ENCODE data around the gene NSD1. TPM values are rescaled to one million over a fixed set of nuclear protein-coding genes. Genes with fewer than 3 reads are reported as not detected.

Gene NSD1
- total and polyA plus RNA-seq, 2 of the 4 experiments (the other 2 are of a cell fraction), result 7.7 to 31.0 TPM

DNA sequence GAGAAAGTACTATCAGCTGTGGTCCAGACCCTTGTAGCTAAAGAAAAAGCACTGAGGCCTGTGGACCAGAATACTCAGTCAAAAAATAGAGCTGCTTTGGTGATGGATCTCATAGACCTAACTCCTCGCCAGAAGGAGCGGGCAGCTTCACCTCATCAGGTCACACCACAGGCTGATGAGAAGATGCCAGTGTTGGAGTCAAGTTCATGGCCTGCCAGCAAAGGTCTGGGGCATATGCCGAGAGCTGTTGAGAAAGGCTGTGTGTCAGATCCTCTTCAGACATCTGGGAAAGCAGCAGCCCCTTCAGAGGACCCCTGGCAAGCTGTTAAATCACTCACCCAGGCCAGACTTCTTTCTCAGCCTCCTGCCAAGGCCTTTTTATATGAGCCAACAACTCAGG, 161.1 kb downstream of the NSD1 start:
- Histone ChIP-seq H3K4me1 (ENCODE audit: control insufficient read depth, insufficient read depth, low read length) (peaks cover under 1% of the 10 kb centered on the region; the same call in 1 of the 2 replicates), H2AFZ (replicated peaks; ENCODE audit: low read length, poor library complexity) (no peak overlapping the region), H4K8ac (ENCODE audit: low read depth in 2 of 2, low read length in 2 of 2) (no peak overlapping the region), H3K79me1 (ENCODE audit: low read depth in 1 of 2, low read length in 2 of 2) (peaks cover 5 to 21% of the 10 kb centered on the region in 2 experiments; a peak in 3 of 4 replicates), H2AK5ac (ENCODE audit: low read depth, low read length) (no peak overlapping the region), H2BK120ac (ENCODE audit: low read depth, low read length) (no peak overlapping the region), H3K4me2 (ENCODE audit: low read depth, low read length) (no peak overlapping the region), H3K9me3 (ENCODE audit: control insufficient read depth, insufficient read depth, low read length) (no peaks in the 10 kb centered on the region), H2BK20ac (ENCODE audit: low read depth, low read length) (no peak overlapping the region), H4K5ac (ENCODE audit: low read depth, low read length) (no peak overlapping the region), H3K4ac (ENCODE audit: low read depth, low read length) (no peak overlapping the region), H2BK5ac (ENCODE audit: low read depth, low read length, poor library complexity, severe bottlenecking) (no peak overlapping the region), H3K27me3 (ENCODE audit: control insufficient read depth, insufficient read depth, low read length) (no peaks in the 10 kb centered on the region), H2AK9ac (replicated peaks; ENCODE audit: low read depth, low read length, poor library complexity) (no peak overlapping the region), H3K23ac (ENCODE audit: low read depth, low read length) (no peak overlapping the region), H2BK15ac (ENCODE audit: low read depth, low read length) (no peak overlapping the region), H3K9me1 (ENCODE audit: insufficient read depth, low read length) (no peaks in the 10 kb centered on the region), H3K9ac (ENCODE audit: low read depth, low read length) (no peak overlapping the region), H4K20me1 (ENCODE audit: insufficient read depth, low read length) (no peaks in the 10 kb centered on the region), H4K91ac (ENCODE audit: insufficient read depth, low read depth, low read length) (no peak overlapping the region), H3K27ac (ENCODE audit: insufficient read depth, low read length) (no peak overlapping the region), H3K56ac (ENCODE audit: extremely low read depth, insufficient read depth, low read length) (no peak overlapping the region), H3K18ac (ENCODE audit: low read depth, low read length) (no peak overlapping the region), H3K36me3 (ENCODE audit: control insufficient read depth, insufficient read depth, low read length) (peaks cover 48% of the 10 kb centered on the region), H3K14ac (replicated peaks; ENCODE audit: low read depth, low read length) (no peak overlapping the region), H3K4me3 (ENCODE audit: insufficient read depth, low read depth, low read length) (no peak overlapping the region)
- no CpG with 5 or more reads among the region's 3 CpGs for WGBS, 2 experiments (ENCODE audit: extremely low coverage in 2 of 2, insufficient read length in 1 of 2)
- CTCF ChIA-PET, result no interaction called here
- in situ Hi-C loops (cut with MboI; ENCODE audit: low sequenced_read_pairs) (no loop called here), intact Hi-C loops (cut with micrococcal nuclease) (no loop called here), dilution Hi-C loops (cut with HindIII; ENCODE audit: low sequenced_read_pairs, unreplicated experiment) (no loop called here)
- ATAC-seq (ENCODE audit: low read depth) (no peak), DNase-seq (no peak)
- no peak for TF ChIP-seq CEBPB (IDR thresholded peaks at IDR 0.05; ENCODE audit: low read depth, low read length)
- TF ChIP-seq, protein P1, sequence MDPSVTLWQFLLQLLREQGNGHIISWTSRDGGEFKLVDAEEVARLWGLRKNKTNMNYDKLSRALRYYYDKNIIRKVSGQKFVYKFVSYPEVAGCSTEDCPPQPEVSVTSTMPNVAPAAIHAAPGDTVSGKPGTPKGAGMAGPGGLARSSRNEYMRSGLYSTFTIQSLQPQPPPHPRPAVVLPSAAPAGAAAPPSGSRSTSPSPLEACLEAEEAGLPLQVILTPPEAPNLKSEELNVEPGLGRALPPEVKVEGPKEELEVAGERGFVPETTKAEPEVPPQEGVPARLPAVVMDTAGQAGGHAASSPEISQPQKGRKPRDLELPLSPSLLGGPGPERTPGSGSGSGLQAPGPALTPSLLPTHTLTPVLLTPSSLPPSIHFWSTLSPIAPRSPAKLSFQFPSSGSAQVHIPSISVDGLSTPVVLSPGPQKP (IDR thresholded peaks at IDR 0.05; ENCODE audit: borderline replicate concordance, low read depth, low read length), result no peak
- no peak for TF ChIP-seq NFE2L2 (IDR thresholded peaks at IDR 0.05; ENCODE audit: low read depth, low read length)
- TF ChIP-seq SMC3 (IDR thresholded peaks at IDR 0.05; ENCODE audit: low read depth, low read length), result no peak
- TF ChIP-seq RAD21 (IDR thresholded peaks at IDR 0.05; ENCODE audit: low read length), result no peak
- no peak for TF ChIP-seq POLR2A (IDR thresholded peaks at IDR 0.05; ENCODE audit: low read depth, low read length)
- no peak for TF ChIP-seq MAFK (IDR thresholded peaks at IDR 0.05; ENCODE audit: low read depth, low read length)
- TF ChIP-seq CHD1 (IDR thresholded peaks at IDR 0.05; ENCODE audit: low read depth, low read length), result no peak
- no peak for TF ChIP-seq BHLHE40 (IDR thresholded peaks at IDR 0.05; ENCODE audit: low read depth, low read length)
- no peak for TF ChIP-seq FOS (IDR thresholded peaks at IDR 0.05; ENCODE audit: low read depth, low read length)
- TF ChIP-seq RFX5 (IDR thresholded peaks at IDR 0.05; ENCODE audit: low read depth, low read length), result no peak
- no peak for TF ChIP-seq MAZ (IDR thresholded peaks at IDR 0.05; ENCODE audit: borderline replicate concordance, low read depth, low read length)
- TF ChIP-seq CTCF (conservative IDR thresholded peaks at IDR 0.05; ENCODE audit: low read depth, low read length), result no peak
- TF ChIP-seq RCOR1 (IDR thresholded peaks at IDR 0.05; ENCODE audit: insufficient replicate concordance, low read length), result no peak
- TF ChIP-seq, protein P2, sequence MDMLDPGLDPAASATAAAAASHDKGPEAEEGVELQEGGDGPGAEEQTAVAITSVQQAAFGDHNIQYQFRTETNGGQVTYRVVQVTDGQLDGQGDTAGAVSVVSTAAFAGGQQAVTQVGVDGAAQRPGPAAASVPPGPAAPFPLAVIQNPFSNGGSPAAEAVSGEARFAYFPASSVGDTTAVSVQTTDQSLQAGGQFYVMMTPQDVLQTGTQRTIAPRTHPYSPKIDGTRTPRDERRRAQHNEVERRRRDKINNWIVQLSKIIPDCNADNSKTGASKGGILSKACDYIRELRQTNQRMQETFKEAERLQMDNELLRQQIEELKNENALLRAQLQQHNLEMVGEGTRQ (IDR thresholded peaks at IDR 0.05; ENCODE audit: low read depth, low read length), result no peak
- no peak for TF ChIP-seq MXI1 (IDR thresholded peaks at IDR 0.05; ENCODE audit: borderline replicate concordance, low read depth, low read length)
- POLR2A ChIA-PET (ENCODE audit: unreplicated experiment), result no interaction called here
- BruUV-seq (replicated peaks), result TSS peak; percentile 23

All from IMR-90 (cell line).